Cardiac septum (tissue), 1 donor: ENCODE data around the gene ZDHHC22. TPM values are rescaled to one million over a fixed set of nuclear protein-coding genes. Genes with fewer than 3 reads are reported as not detected.

Experiments
- DNase-seq: peaks from one replicate; pipeline ENCODE4 v3.0.0-alpha.2; 2020; ENCODE audit warnings: low spot score
- intact Hi-C: fragments of 100-400 bp; cut with DNase I; formaldehyde crosslinking; loops from one replicate; pipeline ENCODE4 v1.14.0; 2022
- total RNA-seq: library from RNA; stranded (reverse); fragmentation: NEBNext Ultra II Directional; extraction: Animal tissue kit (Norgen Biotek cat#: 25700); gene quantifications from one replicate; pipeline ENCODE4 v1.2.1, GENCODE V29; 2021
- donor health status: DM: no; HTN: no; CAD: no.

Gene ZDHHC22
- total RNA-seq, 1 donor from 2014 or later, result not detected

DNA sequence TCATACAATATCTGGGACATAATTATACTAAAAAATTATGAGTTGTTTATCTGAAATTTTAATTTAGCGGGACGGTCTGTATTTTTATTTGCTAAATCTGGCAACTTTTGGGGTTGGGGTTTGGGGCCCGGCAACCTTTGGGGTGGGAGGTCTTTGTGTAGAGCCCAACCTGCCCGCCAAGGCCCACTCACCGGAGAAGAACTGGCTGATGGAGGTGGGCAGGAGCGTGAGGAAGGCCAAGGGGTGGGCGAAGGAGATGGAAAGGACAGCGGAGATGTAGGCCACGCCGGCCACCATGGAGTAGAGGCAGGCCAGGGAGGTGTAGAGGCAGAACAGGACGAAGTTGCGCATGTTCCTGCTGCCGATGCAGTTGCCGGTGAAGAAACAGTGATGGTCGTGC lies 2.6 kb downstream of the ZDHHC22 start:
- intact Hi-C loops, result no loop called here
- no peak for DNase-seq

DNA sequence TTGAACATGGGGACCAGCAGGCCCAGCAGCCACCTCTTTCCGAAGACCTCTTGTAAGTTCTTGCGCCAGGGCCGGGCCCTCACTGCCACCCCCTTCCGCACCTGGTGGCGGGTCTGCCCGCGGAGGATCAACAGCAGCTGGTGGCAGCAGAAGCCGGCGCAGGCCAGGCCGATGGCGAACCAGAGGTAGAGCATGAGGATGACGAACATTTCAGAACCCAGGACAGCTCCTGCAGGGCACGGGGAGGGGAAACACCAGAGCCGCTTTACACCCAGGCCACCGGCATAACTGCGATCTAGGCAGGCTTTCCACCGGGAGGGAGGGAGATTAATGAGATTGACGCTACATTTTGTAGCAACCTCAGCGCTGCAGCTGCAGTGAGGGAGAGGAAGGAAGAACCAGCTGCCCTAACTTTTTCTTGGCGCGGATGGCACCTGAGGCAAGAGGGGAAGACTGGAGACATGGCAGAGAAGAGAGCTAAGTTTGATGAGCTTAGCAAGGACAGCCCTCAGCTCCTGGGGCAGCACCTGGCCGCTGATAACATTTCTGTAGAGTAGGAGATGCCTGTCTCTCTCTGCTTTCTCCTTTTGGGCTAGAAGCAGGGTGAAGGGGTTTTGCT lies 7.8 kb downstream of the ZDHHC22 start:
- intact Hi-C loops, result no loop called here
- no peak for DNase-seq

- intact Hi-C loops, result no loop called here
- DNase-seq, result no peak
Observed at GRCh38 chr14:77131871-77132486, 9.6 kb downstream of the ZDHHC22 start.

- intact Hi-C loops, result no loop called here
- no peak for DNase-seq
Observed at GRCh38 chr14:77131206-77131605, 10.4 kb downstream of the ZDHHC22 start.

DNA sequence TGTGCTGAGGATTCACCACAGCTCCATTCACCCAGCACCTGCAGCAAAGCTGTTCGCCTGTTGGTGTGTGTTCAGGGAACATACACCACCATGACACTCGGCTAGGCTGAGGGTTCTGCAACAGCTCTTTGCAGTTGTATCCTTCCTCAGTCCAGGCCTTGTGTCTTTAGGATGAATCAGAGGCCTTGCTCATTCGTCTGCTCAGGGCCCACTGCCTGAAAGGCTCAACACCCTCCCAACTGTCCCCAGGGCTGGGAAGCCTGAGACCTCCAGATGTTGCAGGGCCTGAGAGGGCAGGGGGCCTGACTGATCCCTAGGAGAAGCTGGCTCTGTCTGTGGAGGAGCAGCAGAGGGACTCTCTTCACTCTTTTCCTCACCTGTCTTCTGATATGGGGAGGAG lies 11.2 kb downstream of the ZDHHC22 start:
- no peak for DNase-seq
- intact Hi-C loops, result no loop called here

DNA sequence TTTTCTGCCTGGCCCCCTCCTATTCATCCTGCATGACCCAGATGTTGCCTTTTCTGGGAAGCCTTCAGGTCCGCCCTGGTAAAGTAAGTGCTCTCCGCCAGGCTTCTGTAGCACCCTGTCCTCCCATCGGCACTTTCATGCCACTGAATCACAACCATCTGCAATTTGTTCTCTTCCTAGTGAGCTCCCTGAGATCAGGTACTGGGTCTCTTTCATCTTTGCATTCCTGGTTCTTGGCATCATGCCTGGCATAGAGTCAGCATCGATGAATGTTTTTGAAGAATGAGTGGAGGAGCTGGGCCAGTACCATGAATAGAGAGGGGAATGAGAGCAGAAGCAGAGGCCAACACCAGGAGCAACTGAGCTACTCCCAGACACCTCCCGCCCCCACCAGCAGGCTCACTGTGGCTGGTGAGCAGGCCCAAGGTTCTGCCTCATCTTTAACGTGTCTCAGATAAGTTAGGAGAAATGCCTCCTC lies 13.1 kb downstream of the ZDHHC22 start:
- intact Hi-C loops, result no loop called here
- DNase-seq, result no peak

GRCh38 chr14:77126461-77126990 lies 15.1 kb downstream of the ZDHHC22 start:
- no peak for DNase-seq
- intact Hi-C loops, result no loop called here

DNA sequence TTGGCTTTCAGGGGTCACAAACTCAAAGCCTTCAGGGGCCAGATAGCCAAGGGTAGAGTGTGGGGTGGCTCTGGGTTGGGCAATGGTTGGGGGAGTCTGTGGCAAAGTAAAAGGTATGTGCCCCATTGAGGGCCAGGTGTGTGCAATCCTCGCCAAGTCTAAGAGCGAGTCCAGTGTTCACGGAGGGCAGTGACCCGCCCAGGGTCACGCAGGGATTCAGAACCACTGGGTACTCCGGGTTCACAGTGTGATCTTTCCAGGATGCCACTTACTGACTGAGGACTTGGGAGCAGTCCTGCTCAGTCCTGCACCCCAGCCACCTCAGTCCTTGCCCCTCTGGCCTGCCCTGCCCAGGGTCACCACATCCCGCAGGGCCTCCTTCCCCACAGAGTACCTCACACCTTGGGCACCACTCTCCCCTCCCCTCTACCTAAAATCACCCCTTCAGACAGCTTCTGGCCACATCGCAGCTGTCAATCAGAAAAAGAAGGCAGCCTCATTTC lies 15.7 kb downstream of the ZDHHC22 start:
- intact Hi-C loops, result loop anchor here (2.0 kb wide), 1 partner anchor 55 kb away; no protein-coding TSS in a partner anchor
- no peak for DNase-seq

DNA sequence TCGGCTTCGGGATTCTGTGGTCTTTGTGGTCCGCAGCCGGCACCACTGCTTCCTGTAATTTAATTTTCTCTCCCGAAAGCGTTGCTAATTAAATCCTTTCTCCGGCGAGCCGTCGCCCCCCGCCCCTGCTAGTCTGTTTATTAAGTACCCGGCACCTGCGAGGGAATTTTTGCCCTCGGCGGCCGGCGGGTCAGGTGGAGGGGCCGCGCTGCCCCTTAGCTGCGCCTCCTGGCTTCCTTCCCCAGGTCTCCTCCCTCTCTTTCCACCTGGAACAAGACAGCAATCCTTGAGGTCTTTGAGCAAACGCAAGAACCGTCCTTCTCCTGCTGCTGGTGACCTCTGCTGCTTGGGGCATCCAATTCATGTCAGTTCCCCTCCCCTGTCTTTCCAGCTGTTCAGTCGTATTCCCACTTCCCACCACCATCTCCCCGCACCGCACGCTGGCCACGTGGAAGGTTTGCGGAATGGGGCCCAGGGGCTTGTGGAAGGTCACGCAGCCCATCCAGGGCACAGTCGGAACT lies 16.2 kb downstream of the ZDHHC22 start:
- intact Hi-C loops, result loop anchor here (2.0 kb wide), 1 partner anchor 55 kb away; no protein-coding TSS in a partner anchor
- no peak for DNase-seq

DNA sequence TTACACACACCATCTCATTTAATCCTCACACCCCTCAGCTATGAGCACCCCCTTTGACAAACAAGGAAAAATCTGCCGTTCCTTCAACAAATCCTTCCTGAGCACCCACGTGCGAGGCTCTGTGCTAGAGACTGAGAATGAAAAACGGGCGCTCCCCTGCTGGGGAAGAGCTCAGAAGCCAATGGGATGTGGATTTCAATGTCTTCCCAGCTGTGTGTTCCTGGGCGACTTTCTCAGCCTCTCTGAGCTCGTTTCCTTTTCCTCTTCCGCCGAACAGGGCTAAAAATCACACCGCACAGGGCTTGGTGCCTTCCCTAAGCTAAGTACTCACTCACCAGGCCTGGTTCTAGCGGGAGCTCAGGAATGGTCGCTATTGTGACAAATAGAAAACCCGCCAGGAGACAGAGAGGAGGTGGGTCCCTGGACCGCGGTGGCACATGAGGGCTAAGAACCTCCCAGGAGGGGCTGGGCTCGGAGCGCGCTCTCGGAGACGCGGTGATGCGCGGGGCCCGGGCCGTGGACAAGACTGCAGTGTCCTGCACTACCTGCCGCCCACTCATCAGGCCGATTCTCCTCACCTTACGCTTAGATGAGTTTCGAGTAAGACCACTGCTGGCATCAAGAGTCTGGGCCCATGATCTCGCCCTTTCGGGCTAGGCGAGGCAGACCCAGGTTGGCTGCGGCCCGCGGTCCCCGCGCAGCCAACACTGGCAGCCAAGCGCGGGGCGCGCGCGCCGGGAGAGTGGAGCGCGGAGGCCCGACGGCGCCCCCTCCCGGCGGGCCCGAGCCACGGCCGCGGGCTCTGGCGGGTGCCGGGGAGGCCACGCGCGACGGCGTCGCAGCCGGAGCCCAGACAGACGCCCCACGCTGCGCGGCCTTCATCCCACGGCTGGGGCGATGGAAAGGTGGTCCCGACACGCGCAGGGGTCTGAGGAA lies 17.0 kb downstream of the ZDHHC22 start:
- DNase-seq, result no peak
- intact Hi-C loops, result loop anchor here (2.0 kb wide), 1 partner anchor 54 kb away; no protein-coding TSS in a partner anchor

DNA sequence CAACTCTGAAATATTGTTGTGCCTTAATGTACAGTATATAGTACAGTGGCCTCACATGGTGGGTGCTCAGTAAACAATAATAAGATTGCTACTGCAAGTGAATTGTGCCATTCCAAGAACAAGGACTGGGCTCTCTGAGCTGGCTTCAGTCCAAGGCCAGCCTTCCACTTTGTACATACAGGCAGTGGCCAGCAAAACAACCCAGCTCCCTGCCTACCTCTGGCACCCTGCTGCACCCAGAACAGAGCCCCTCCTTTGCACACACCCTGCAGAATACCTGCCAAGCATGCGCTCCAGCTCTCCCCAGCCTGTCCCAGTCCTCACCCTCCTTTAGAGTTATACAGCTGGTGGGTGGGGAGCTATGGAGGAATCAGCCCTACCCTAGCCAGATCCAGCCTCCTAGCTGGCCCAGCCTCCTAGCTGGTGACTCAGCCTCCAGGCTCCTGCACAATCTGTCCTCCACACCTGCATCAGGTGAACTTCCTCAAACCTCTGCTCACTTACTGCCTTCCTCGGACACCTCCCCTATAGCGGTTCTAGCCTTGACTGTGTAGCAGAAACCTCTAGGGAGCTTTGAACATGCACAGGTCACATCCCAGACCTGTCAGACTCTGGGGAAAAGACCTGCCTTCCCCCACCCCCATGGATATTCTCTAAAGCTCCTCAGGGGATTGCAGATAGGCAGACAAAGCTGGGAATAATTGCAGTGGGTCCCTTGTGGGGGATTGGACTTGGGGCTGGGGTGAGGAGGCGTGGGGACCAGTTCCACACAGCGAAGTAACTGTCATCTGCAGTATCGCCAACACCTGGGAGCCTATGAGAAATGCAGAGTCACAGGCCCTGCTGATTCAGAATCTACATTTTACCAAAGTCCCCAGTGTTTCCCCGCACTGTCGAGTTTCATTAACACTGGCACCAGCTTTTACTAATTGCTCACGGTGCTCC lies 17.9 kb downstream of the ZDHHC22 start:
- DNase-seq, result no peak
- intact Hi-C loops, result loop anchor here (2.0 kb wide), 1 partner anchor 53 kb away; no protein-coding TSS in a partner anchor

DNA sequence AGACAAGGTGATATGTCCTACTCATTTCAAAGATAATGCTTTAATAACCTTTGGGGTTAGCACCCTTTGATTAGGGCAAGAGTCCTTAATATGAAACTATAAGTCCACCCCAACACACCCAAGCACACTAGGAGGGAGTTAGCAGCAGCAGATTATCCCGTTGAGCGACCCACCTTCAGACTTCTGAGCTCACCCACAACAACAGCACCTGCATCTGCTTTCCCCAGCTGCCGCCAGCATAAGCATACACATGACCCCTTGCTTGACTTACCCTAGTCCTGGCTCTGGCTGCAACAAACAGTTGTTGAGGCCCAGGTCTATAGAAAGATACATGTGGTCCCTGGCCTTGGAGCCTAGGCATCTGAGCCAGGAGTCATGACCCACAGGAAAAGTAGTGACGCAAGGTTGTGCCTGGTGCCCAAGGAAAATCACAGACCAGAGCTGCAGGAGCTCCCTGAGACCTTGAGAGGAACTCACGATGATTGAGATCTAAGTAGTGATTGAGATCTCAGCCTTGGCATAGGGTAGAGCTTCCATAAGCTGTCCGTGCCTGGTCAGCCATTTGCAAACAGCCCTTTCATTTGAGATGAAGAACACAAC lies 19.0 kb downstream of the ZDHHC22 start:
- intact Hi-C loops, result no loop called here
- no peak for DNase-seq

- no peak for DNase-seq
- intact Hi-C loops, result no loop called here
Observed at GRCh38 chr14:77120771-77121743, 20.5 kb downstream of the ZDHHC22 start.

DNA sequence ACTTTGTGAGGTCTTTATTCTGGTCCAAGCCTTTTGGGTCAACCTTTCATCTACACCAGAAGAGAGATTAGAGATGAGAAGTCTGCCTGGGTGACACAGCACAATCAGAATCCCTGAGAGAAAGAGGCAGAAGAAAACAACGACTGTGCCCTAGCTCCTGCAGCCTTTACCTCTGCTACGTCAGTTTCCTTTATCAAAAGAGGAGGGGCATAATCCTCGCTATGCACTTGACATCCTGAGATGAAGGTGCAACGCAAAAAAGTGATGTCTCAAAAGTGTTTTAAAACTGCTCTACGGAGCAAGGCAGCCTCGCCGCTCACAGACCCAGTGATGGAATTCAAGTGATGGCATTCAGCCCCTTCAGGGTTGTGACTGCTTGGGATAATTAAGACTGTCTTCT lies 21.7 kb downstream of the ZDHHC22 start:
- intact Hi-C loops, result no loop called here
- DNase-seq, result no peak

DNA sequence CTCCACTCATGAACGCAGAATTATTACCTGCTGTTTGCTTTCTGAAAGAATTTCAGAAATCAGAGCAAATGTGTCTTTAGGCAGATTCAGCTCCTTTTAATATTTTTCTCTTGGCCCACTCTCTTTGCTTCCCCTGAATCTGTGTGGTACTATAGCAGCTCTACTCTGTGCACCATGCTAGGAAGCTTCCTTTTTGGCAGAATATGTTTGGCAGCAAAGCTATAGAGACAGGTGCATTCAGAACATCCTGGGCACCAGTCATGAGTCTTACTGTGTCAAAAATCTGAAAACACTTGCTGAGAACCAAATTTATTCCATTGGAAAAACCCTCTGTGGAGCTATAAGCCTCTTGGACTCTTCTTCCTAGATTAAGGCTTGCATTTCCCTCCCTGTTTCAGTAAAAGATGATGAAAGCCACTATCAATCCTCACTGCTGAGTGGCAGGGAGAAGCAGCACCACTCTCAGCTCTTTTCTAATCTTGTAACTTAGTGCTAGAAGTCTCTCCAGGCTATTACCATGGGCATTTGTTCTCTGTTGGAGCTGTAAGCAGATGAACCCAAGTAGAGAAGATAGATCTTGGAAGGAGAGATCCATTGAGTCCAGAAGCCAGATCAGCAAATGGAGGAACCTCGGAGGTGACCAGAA lies 25.3 kb downstream of the ZDHHC22 start:
- intact Hi-C loops, result no loop called here
- no peak for DNase-seq

GRCh38 chr14:77114609-77115008 lies 27.0 kb downstream of the ZDHHC22 start:
- intact Hi-C loops, result no loop called here
- no peak for DNase-seq
